H1 (cell line): ENCODE results near the gene UCKL1. TPM values are rescaled to one million over a fixed set of nuclear protein-coding genes. Genes with fewer than 3 reads are reported as not detected.

Experiments used
- CTCF ChIA-PET: fragments of 300-600 bp; sonication (Branson Sonifier 250); formaldehyde crosslinking; loops from one replicate; lab custom pipeline; 2021; ENCODE audit not compliant: partially characterized antibody; lab: Charles Lee
- POLR2A ChIA-PET: fragments of 300-600 bp; sonication (Branson Sonifier 250); formaldehyde crosslinking; loops from one replicate; lab custom pipeline; 2021; ENCODE audit warnings: inconsistent platforms; ENCODE audit not compliant: partially characterized antibody; lab: Charles Lee
- DNase-seq, 2 experiments: peaks; one replicate each; pipeline versions ENCODE4 v3.0.0 to v3.0.0-alpha.2; 2010 to 2022; ENCODE audit warnings: low spot score in 2 of 2, low read depth in 1 of 2, mixed read lengths in 1 of 2
- FAIRE-seq: peaks from 2 replicates; lab custom pipeline; 2011; peaks lifted over from hg19 to GRCh38; lab: Jason Lieb, UNC
- H2AFZ ChIP-seq: 2 replicates; pipeline ENCODE4 v1.8.1; 2012; ENCODE audit warnings: low read length, inconsistent platforms
- H2AK5ac ChIP-seq: 2 replicates; pipeline ENCODE4 v1.6.1; 2013; ENCODE audit warnings: low read depth, low read length
- H2BK120ac ChIP-seq: replicated peaks from 2 replicates; pipeline ENCODE3; 2013; ENCODE audit warnings: low read depth, low read length, inconsistent platforms
- H2BK12ac ChIP-seq: 2 replicates; pipeline ENCODE4 v1.6.1; 2013; ENCODE audit warnings: low read depth, low read length
- H2BK15ac ChIP-seq: 2 replicates; pipeline ENCODE4 v1.6.1; 2013; ENCODE audit warnings: low read length
- H2BK20ac ChIP-seq: 2 replicates; pipeline ENCODE4 v1.6.1; 2013; ENCODE audit warnings: low read length
- H2BK5ac ChIP-seq: 2 replicates; pipeline ENCODE4 v1.6.1; 2013; ENCODE audit warnings: low read depth, low read length
- H3K14ac ChIP-seq: 2 replicates; pipeline ENCODE4 v1.6.1; 2013; ENCODE audit warnings: inconsistent platforms; ENCODE audit not compliant: insufficient read length
- H3K18ac ChIP-seq: 2 replicates; pipeline ENCODE4 v1.6.1; 2013; ENCODE audit warnings: low read length; ENCODE audit errors: extremely low read depth
- H3K23ac ChIP-seq: 2 replicates; pipeline ENCODE4 v1.6.1; 2013; ENCODE audit warnings: inconsistent platforms; ENCODE audit not compliant: insufficient read length
- H3K23me2 ChIP-seq: 2 replicates; pipeline ENCODE4 v1.6.1; 2013; ENCODE audit warnings: low read depth, low read length
- H3K27ac ChIP-seq: 2 replicates; pipeline ENCODE4 v1.6.1; 2011; ENCODE audit warnings: low read depth, low read length, inconsistent platforms
- H3K27me3 ChIP-seq, 4 experiments: replicated peaks in 1 of 4; 1 replicate in 1 of 4; 2 replicates in 3 of 4; pipeline versions ENCODE4 v1.6.1 to v1.8.1; 2011 to 2013; ENCODE audit warnings: low read length in 3 of 4, mild to moderate bottlenecking in 3 of 4, inconsistent platforms in 2 of 4, mixed read lengths in 2 of 4, moderate library complexity in 1 of 4; ENCODE audit not compliant: control insufficient read depth in 3 of 4, insufficient read depth in 3 of 4; ENCODE audit errors: extremely low read depth in 1 of 4
- H3K36me3 ChIP-seq, 4 experiments: 2 replicates each; pipeline versions ENCODE4 v1.6.1 to v1.8.1; 2011 to 2013; ENCODE audit warnings: mild to moderate bottlenecking in 4 of 4, low read length in 3 of 4, moderate library complexity in 2 of 4, control low read depth in 1 of 4, inconsistent platforms in 1 of 4; ENCODE audit not compliant: insufficient read depth in 4 of 4, control insufficient read depth in 2 of 4
- H3K4ac ChIP-seq: replicated peaks from 2 replicates; pipeline ENCODE3; 2013; ENCODE audit warnings: low read length, low read depth, mixed read lengths, inconsistent platforms; ENCODE audit not compliant: insufficient read length
- H3K4me1 ChIP-seq, 4 experiments: replicated peaks in 1 of 4; 1 replicate in 1 of 4; 2 replicates in 3 of 4; pipeline versions ENCODE4 v1.6.1 to v1.8.1; 2011 to 2013; ENCODE audit warnings: low read length in 3 of 4, inconsistent platforms in 2 of 4, mixed read lengths in 1 of 4; ENCODE audit not compliant: insufficient read depth in 4 of 4, control insufficient read depth in 3 of 4
- H3K4me2 ChIP-seq, 2 experiments: 2 replicates each; pipeline versions ENCODE4 v1.6.1 to v1.8.1; 2011 to 2013; ENCODE audit warnings: low read depth in 2 of 2, low read length in 2 of 2, control low read depth in 1 of 2, inconsistent platforms in 1 of 2, mild to moderate bottlenecking in 1 of 2; ENCODE audit not compliant: insufficient read depth in 1 of 2
- H3K4me3 ChIP-seq, 4 experiments: fragments of 200-600, 300-600 bp in 1 of 4; sonication (generic), shearing (Covaris generic), sonication (Bioruptor Twin) in 1 of 4; 2 replicates each; pipeline versions ENCODE4 v1.5.1 to v1.8.1; 2011 to 2016; ENCODE audit warnings: low read length in 4 of 4, low read depth in 3 of 4, control low read depth in 2 of 4, inconsistent platforms in 2 of 4, mild to moderate bottlenecking in 2 of 4, mixed read lengths in 1 of 4, moderate library complexity in 1 of 4; ENCODE audit not compliant: insufficient read depth in 2 of 4; ENCODE audit errors: extremely low read depth in 1 of 4
- H3K56ac ChIP-seq: replicated peaks from 2 replicates; pipeline ENCODE3; 2013; ENCODE audit warnings: low read depth, mild to moderate bottlenecking, mixed read lengths, low read length, inconsistent platforms; ENCODE audit not compliant: insufficient read length
- H3K79me1 ChIP-seq: 2 replicates; pipeline ENCODE4 v1.6.1; 2013; ENCODE audit warnings: low read depth, low read length, control low read depth
- H3K79me2 ChIP-seq, 2 experiments: 2 replicates each; pipeline versions ENCODE4 v1.6.1 to v1.8.1; 2012 to 2013; ENCODE audit warnings: low read length in 2 of 2, mild to moderate bottlenecking in 2 of 2, inconsistent platforms in 1 of 2; ENCODE audit not compliant: insufficient read depth in 2 of 2, control insufficient read depth in 1 of 2
- H3K9ac ChIP-seq, 4 experiments: replicated peaks in 1 of 4; 1 replicate in 1 of 4; 2 replicates in 3 of 4; pipeline versions ENCODE4 v1.6.1 to v1.8.1; 2011 to 2013; ENCODE audit warnings: low read depth in 3 of 4, low read length in 3 of 4, control low read depth in 2 of 4, mild to moderate bottlenecking in 2 of 4, moderate library complexity in 2 of 4, inconsistent platforms in 1 of 4; ENCODE audit errors: extremely low read depth in 1 of 4
- H3K9me3 ChIP-seq, 2 experiments: 2 replicates each; pipeline versions ENCODE4 v1.6.1 to v1.8.1; 2012 to 2013; ENCODE audit warnings: mild to moderate bottlenecking in 2 of 2, moderate library complexity in 2 of 2, control low read depth in 1 of 2, inconsistent platforms in 1 of 2, low read depth in 1 of 2, low read length in 1 of 2, mixed read lengths in 1 of 2; ENCODE audit not compliant: insufficient read depth in 2 of 2
- H4K20me1 ChIP-seq, 2 experiments: replicated peaks in 1 of 2; 2 replicates each; pipeline versions ENCODE3 to v1.8.1; 2011 to 2013; ENCODE audit warnings: inconsistent platforms in 2 of 2, low read length in 2 of 2, mild to moderate bottlenecking in 1 of 2; ENCODE audit not compliant: insufficient read depth in 2 of 2, control insufficient read depth in 1 of 2
- H4K5ac ChIP-seq: 2 replicates; pipeline ENCODE4 v1.6.1; 2013; ENCODE audit warnings: low read length, low read depth, mixed read lengths, inconsistent platforms; ENCODE audit not compliant: insufficient read length
- H4K8ac ChIP-seq: 2 replicates; pipeline ENCODE4 v1.8.0; 2013; ENCODE audit warnings: mild to moderate bottlenecking, moderate library complexity, low read length, inconsistent platforms; ENCODE audit not compliant: insufficient read depth; ENCODE audit errors: extremely low read depth
- H4K91ac ChIP-seq: replicated peaks from 2 replicates; pipeline ENCODE3; 2013; ENCODE audit warnings: low read length, mixed read lengths, inconsistent platforms; ENCODE audit not compliant: insufficient read length
- JUND ChIP-seq: IDR thresholded peaks from 2 replicates; pipeline ENCODE4 v1.6.1; 2011; ENCODE audit warnings: mild to moderate bottlenecking, improper control_type of control experiment, low read length
- WGBS, 2 experiments: shearing (Covaris generic) in 1 of 2; methylation state at CpG; one replicate each; pipeline versions ENCODE4 v1.1.6 to v1.1.7; 2013 to 2015; ENCODE audit warnings: low lambda C conversion rate in 2 of 2, mixed read lengths in 2 of 2, inconsistent platforms in 1 of 2, low coverage in 1 of 2, missing lambda C conversion rate in 1 of 2; ENCODE audit not compliant: insufficient replicate concordance in 2 of 2, insufficient coverage in 1 of 2, insufficient read length in 1 of 2; ENCODE audit errors: extremely low coverage in 1 of 2, missing lambda C conversion rate in 1 of 2; 5-methylcytosine and 5-hydroxymethylcytosine counted together
- polyA plus RNA-seq, 7 experiments: library from polyadenylated mRNA; depleted of rRNA in 3 of 7; stranded (reverse) in 5 of 7; unstranded in 2 of 7; fragments of >200 nt in 5 of 7; fragments of 200-250 nt in 2 of 7; gene quantifications; 1 replicate in 5 of 7; 2 replicates in 1 of 7; 4 replicates in 1 of 7; pipeline versions ENCODE4 v1.2.1 to v1.2.3, GENCODE V29; 2011 to 2013; ENCODE audit warnings: missing spikeins in 2 of 7, mixed read lengths in 2 of 7
- total RNA-seq: library from RNA; stranded (reverse); fragmentation: NEBNext Ultra II Directional; extraction: Animal tissue kit (Norgen Biotek cat#: 25700); gene quantifications from 2 replicates; pipeline ENCODE4 v1.2.1, GENCODE V29; 2021

Gene UCKL1
- total and polyA plus RNA-seq, 2 of the 8 experiments (the other 6 are each of a cell fraction or from before 2014, with no cell fraction given), result 36.5 to 91.2 TPM

- no peak overlapping the region for H3K18ac ChIP-seq
These were observed 62.2 kb downstream of the UCKL1 start for GRCh38 chr20:63893999-63894357.

More at GRCh38 chr20:63893999-63894357, 62.2 kb downstream of the UCKL1 start:
- no peaks in the 10 kb centered on the region for H3K27me3 ChIP-seq
- H3K23ac ChIP-seq, result no peak overlapping the region
- ChIA-PET POLR2A (interaction anchor here (0.6 to 4.5 kb wide), 8 partner anchors 11 to 198 kb away, joined by 3 to 23 read pairs (median 4); partner anchors contain the start of genes ABHD16B, PRPF6, TNFRSF6B and TPD52L2), CTCF (interaction anchor here (0.8 to 4.5 kb wide), 6 partner anchors 12 to 250 kb away, joined by 3 to 12 read pairs (median 3); no protein-coding TSS in a partner anchor)
- no peak for TF ChIP-seq JUND
- peaks cover 3 to 31% of the 10 kb centered on the region in 2 experiments; a peak in 2 of 4 replicates for H3K79me2 ChIP-seq
- peaks cover 0 to 6% (median 4%) of the 10 kb centered on the region in 4 experiments; a peak in 4 of 7 replicates for H3K4me1 ChIP-seq
- H3K4me2 ChIP-seq, result peak overlapping the region; percentile 67 to 80
- no peak overlapping the region for H2BK5ac ChIP-seq
- H3K9ac ChIP-seq, result no peak overlapping the region; a peak in 1 of 7 replicates
- FAIRE-seq, result no peak
- no peak overlapping the region for H2BK20ac ChIP-seq
- H2AK5ac ChIP-seq, result no peak overlapping the region
- peak overlapping the region; percentile 57 to 78 (median 60); a peak in 7 of 8 replicates for H3K4me3 ChIP-seq
- H3K56ac ChIP-seq, result no peak overlapping the region
- H2BK12ac ChIP-seq, result no peak overlapping the region
- H3K14ac ChIP-seq, result no peak overlapping the region
- 38% methylated on average over 6 of the region's 6 CpGs; no CpG with 5 or more reads in 1 of the 2 experiments for WGBS, 2 experiments
- H3K9me3 ChIP-seq, result no peaks in the 10 kb centered on the region
- H3K23me2 ChIP-seq, result peaks cover 3% of the 10 kb centered on the region; the same call in 1 of the 2 replicates
- no peak for DNase-seq
- no peak overlapping the region for H2BK15ac ChIP-seq
- no peak overlapping the region for H2AFZ ChIP-seq
- peaks cover 5 to 16% (median 8%) of the 10 kb centered on the region in 4 experiments for H3K36me3 ChIP-seq
- no peak overlapping the region for H4K5ac ChIP-seq
- H3K79me1 ChIP-seq, result peaks cover 16% of the 10 kb centered on the region; the same call in 1 of the 2 replicates
- H2BK120ac ChIP-seq, result no peak overlapping the region
- peaks cover 10 to 18% of the 10 kb centered on the region in 2 experiments for H4K20me1 ChIP-seq
- no peak overlapping the region for H3K4ac ChIP-seq
- H3K27ac ChIP-seq, result no peak overlapping the region
- H4K91ac ChIP-seq, result no peak overlapping the region
- H4K8ac ChIP-seq, result no peak overlapping the region
